AG04449 (cell line): Measurements from ENCODE around the gene NOP58.
A peak's percentile ranks its signal among the peaks of the same experiment; 100 is the strongest.
"Not testable (repeated sequence)": the region's sequence is repeated elsewhere in the genome, so short reads cannot be mapped to it uniquely, and the experiment has no call there.

ENCODE experiments used
- CTCF ChIA-PET: fragments of 350-600 bp; formaldehyde crosslinking; extraction: SDS; loops from one replicate; lab custom pipeline; 2021; ENCODE audit warnings: antibody characterized with exemption; lab: Yijun Ruan, JAX
- POLR2A ChIA-PET: fragments of 400-600, 350-600 bp; formaldehyde crosslinking; extraction: SDS; loops from one replicate; lab custom pipeline; 2020; ENCODE audit warnings: antibody characterized with exemption, inconsistent platforms; lab: Yijun Ruan, JAX
- DNase-seq: peaks from one replicate; pipeline ENCODE4 v3.0.0-alpha.2; 2010; ENCODE audit warnings: low read depth, low spot score
- H3K4me3 ChIP-seq: 2 replicates; pipeline ENCODE4 v1.5.1; 2011; ENCODE audit warnings: low read depth, mild to moderate bottlenecking, control low read depth, low read length
- CTCF ChIP-seq: IDR thresholded peaks from one replicate; pipeline ENCODE4 v1.5.1; 2011; ENCODE audit warnings: mild to moderate bottlenecking, moderate library complexity, low read length, control low read depth, inconsistent platforms; ENCODE audit not compliant: insufficient read depth; ENCODE audit errors: missing control alignments

Gene NOP58

GRCh38 chr2:202251494-202251893 is 14.1 kb upstream of the NOP58 start:
- no peak for TF ChIP-seq CTCF
- ChIA-PET POLR2A (no interaction called here), CTCF (no interaction called here)
- no peak for DNase-seq
- H3K4me3 ChIP-seq = no peak overlapping the region

GRCh38 chr2:202261531-202261930 is 4.0 kb upstream of the NOP58 start:
- no peak for DNase-seq
- ChIA-PET POLR2A (no interaction called here), CTCF (no interaction called here)

GRCh38 chr2:202267495-202267894 is 1.9 kb downstream of the NOP58 start:
- CTCF ChIA-PET = interaction anchor here (2.4 kb wide), 1 partner anchor 12 kb away, joined by 22 read pairs; no protein-coding TSS in a partner anchor
- no peak for DNase-seq
- POLR2A ChIA-PET = interaction anchor here (1.0 kb wide), 1 partner anchor 9 kb away, joined by 5 read pairs; no protein-coding TSS in a partner anchor

More at GRCh38 chr2:202261531-202261930, 4.0 kb upstream of the NOP58 start:
- no peak overlapping the region for H3K4me3 ChIP-seq
- TF ChIP-seq CTCF = no peak

DNA sequence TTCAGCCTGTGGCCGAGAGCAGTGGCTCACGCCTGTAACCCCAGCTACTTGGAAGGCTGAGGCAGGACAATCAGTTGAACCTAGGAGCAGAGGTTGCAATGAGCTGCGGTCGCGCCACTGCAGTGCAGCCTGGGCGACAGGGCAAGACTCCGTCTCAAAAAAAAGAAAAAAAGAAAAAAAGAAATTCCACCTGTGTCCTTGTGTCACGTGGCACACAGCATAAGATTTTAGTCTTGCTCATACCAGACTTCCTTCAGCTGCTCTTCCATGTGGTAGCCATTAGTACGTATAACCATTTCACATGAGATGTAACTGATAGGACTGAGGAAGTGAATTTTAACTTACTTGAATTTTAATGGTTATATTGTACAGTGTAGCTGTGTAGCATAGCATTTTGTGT is 4.0 kb downstream of the NOP58 start:
- DNase-seq = no peak
- TF ChIP-seq CTCF = no peak
- H3K4me3 ChIP-seq = no peak overlapping the region
- POLR2A ChIA-PET = no interaction called here
- CTCF ChIA-PET = interaction anchor here (1.3 kb wide), 1 partner anchor 10 kb away, joined by 7 read pairs; no protein-coding TSS in a partner anchor

More at GRCh38 chr2:202267495-202267894, 1.9 kb downstream of the NOP58 start:
- H3K4me3 ChIP-seq = peak overlapping the region; percentile 90
- no peak for TF ChIP-seq CTCF

DNA sequence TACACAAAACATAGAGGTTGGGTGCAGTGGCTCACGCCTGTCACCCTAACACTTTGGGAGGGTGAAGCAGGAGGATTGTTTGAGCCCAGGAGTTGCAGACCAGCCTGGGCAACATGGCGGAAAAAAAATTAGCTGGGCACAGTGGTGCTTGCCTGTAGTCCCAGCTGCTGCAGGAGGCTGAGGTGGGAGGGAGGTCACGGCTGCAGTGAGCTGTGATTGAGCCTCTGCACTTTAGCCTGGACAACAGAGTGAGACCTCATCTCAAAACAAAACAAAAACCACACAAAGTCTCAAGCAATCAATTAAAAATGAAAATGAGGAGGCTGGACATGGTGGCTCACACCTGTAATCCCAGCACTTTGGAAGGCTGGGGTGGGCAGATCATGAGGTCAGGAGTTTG is 4.9 kb downstream of the NOP58 start:
- no peak for DNase-seq
- H3K4me3 ChIP-seq = no peak overlapping the region
- CTCF ChIA-PET = interaction anchor here (1.3 kb wide), 1 partner anchor 9 kb away, joined by 7 read pairs; no protein-coding TSS in a partner anchor
- POLR2A ChIA-PET = no interaction called here
- TF ChIP-seq CTCF = no peak

DNA sequence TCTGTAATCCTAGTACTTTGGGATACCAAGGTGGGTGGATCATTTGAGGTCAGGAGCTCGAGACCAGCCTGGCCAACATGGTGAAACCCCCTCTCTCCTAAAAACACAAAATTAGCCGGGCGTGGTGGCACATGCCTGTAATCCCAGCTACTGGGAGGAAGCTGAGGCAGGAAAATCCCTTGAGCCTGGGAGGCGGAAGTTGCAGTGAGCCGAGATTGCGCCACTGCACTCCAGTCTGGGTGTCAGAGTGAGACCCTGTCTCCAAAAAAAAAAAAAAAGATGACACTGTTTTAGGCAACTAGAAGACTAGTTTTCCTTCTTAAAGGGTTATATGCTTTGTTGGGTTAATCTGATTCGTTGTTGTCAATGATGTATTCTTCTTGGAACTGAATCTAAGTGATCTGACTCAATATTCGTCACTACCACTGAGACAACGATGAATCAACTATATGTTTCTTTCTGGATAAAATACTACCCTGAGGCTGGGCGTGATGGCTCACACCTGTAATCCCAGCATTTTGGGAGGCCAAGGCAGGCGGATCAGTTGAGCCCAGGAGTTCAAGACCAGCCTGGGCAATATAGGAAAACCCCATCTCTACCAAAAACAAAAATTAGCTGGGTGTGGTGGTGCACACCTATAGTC is 10.6 kb downstream of the NOP58 start:
- H3K4me3 ChIP-seq, CTCF ChIA-PET, POLR2A ChIA-PET, DNase-seq: not testable (repeated sequence)
